GM18502 (cell line): Measurements from ENCODE around the gene RABIF.

ENCODE experiments used
- ATAC-seq: cut with Tn5 transposase; IDR thresholded peaks from one replicate; pipeline ENCODE4 v1.9.1; 2021; ENCODE audit warnings: mild to moderate bottlenecking; ENCODE audit not compliant: unreplicated experiment, poor library complexity

Gene RABIF

GRCh38 chr1:202879128-202879527, 9.8 kb downstream of the RABIF start:
- no peak for ATAC-seq

DNA sequence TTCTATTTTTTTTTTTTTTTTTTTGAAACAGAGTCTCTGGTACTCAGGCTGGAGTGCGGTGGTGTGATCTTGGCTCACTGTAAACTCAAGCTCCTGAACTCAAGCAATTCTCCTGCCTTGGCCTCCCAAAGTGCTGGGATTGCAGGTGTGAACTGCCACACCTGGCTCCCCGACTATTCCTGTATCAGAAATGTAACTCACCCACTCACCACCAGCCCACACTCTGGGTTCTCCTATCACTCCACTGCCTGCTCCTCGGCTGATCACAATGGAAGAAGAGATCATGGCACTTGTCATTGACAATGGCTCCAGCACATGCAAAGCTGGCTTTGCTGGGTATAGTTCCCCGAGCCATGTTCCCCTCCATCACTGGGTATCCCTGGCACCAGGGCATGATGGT, 15.9 kb downstream of the RABIF start:
- no peak for ATAC-seq

GRCh38 chr1:202871367-202871766, 17.6 kb downstream of the RABIF start:
- no peak for ATAC-seq

GRCh38 chr1:202862679-202863560, 26.0 kb downstream of the RABIF start:
- no peak for ATAC-seq

DNA sequence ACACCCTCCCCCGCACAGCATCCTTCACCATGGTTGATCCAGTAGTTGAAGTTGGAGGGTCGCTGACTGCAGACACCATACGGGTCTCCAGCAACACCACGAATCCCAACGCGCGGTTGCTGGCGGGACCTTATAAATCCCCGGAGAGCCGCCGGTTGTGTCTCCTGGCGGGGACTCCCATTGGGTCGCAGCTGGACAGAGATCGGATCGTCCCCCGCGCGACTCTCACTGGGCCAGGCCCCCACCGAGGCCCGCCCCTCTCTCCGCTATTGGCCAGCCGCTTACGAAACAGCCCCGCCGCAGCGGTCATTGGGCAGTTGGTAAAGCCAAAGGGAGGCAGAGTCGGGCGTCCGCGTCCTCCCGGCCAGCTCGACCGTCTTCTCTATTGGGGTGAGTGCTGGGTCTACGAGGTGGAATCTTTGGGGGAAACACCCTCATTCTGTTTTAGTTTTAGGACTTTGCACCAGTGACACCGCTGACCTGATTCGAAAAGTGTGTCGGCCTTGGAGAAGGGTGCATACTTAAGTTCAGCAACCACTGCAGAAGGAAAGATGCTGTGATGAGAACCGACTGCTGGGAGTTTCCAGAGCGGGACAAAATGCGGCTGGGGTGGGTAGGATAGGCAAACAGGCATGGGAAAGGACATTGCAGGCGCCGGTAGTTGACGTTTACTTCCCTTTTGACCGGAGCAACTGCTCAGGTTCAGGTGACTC, 27.4 kb downstream of the RABIF start:
- peak; percentile 84 for ATAC-seq

DNA sequence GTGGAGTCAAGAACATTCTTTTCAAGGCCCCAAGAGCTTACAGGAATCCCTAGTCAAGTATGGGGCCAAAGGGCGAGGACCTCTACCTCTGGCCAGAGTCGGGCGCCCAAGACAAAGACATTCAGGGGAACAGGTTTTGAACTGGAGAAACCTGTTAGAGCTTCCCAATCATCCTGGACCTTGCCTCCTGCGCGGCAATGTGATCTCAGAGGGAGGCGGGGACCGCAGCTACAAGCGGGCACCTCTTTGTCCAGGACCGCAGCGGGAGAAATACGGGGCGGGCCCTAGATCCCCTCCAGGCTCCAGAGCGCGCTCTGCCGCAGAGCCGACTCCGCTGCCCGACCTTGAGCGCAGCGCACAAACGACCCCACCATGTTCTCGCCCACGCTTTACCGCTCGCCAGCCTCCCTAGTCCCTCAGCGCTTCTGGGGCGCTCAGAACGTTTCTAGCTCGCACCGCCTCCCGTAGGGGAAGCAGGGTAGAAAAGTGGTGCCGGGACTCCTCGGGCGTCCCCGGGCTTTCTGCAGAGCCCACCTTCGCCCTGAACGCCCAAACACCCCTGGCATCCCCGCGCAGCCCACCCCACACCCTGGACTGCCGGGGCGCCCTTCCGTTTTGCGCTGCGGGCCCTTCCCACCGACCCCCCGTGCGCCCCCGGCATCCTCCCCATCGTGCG, 28.1 kb downstream of the RABIF start:
- ATAC-seq: peak; percentile 35

DNA sequence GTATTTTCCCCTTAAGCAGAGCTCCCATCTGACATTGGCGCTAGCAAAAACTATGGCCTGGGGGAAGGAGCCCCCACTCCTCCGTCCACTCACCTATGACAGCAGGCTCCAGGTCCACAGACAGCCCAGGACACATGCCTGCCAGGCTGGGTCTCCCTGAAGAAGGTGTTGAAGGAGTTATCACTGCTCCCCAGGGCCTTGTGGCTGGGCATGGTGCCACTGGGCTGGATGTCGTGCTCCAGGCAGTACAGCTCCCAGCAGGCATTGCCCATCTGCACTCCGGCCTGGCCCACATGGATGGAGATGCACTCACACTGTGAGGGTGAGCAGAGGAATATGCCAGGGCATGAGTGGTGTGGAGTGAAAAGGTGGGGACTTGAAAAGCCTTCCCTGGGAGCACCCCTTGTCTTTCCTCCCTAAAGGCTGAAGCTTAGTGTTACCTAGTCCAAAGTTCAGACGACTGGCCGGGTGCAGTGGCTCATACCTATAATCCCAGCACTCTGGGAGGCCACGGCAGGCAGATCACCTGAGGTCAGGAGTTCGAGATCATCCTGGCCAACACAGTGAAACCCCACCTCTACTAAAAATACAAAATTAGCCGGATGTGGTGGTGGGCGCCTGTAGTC, 30.0 kb downstream of the RABIF start:
- ATAC-seq: no peak

DNA sequence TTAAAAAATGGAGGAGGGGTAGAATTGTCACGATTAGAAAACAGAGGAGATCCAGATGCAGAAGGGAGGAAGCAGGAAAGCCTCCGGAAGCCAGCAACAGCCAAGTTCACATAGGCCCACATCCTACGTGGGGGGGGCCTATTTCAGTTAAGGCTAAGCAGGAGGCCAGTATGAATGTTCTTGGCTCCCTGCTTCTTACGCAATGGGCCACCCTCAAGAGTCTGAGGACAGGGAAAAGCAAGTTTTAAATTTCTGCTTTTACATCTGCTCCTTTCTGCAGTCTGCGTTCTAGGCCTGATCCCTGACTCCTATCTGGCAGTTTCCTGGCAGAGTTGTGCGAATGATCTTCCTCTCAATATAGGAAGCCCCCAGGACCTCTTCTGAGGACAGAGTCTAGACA, 30.6 kb downstream of the RABIF start:
- ATAC-seq: no peak

DNA sequence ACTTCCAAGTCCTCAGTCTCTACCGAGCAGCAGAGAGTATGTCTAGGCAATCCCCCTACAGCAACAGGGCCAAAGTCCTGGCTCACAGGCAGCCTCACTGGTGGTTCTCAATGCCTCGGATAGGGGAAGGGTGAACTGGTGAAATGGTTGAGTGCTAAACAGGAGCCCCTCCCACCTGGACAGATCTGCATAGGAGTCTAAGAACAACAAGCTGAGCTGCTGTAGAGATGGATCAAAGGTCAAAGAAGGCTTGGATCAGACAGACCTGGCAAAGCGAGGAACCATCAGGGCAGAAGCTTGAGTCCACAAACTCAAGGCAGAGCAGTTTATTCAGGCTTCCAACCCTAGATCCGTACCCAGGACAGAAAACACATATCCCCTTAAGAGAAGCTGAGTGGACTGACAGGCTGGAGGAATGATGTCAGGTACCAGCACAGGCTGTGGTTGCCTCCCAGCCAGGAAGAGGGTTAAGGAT, 31.8 kb downstream of the RABIF start:
- no peak for ATAC-seq

DNA sequence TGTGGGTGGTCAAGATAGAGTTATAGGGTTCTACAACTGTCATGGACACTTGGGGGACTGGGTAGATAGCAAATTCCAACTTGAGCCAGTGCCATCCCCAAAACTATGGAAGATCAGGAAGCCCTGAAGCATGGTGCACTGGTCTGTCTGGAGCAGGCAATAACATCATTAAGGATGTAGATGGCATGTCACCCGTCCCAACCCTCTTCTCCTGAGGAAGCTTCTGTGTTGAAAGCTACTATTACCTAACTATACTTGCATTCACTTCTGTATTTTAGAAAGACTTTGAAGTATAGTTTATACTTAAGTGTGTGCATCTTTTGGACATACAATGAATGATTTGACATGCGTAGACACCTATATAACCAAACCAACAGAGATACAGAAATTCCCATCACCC, 32.9 kb downstream of the RABIF start:
- ATAC-seq: no peak

GRCh38 chr1:202854787-202855186, 34.2 kb downstream of the RABIF start:
- ATAC-seq: no peak

- no peak for ATAC-seq
Measured at GRCh38 chr1:202852163-202852904, 36.6 kb downstream of the RABIF start.

- ATAC-seq: no peak
Measured at GRCh38 chr1:202850593-202851362, 38.2 kb downstream of the RABIF start.

DNA sequence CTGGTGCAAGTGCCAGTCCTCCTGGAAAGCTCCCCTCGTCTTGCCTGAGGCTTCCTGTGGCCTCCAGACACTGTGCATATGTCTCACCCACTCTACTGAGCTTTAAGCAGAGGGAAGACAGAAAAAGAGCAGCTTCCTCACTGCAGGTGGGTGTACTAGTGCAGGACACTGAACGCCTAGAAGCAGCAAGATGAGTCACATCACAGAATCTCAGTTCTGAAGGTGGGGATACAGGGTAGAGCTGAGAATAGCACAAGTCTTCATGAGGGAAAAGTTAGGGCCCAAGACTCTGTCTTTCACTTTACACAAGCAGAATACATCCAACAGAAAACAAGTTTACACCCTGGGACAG, 40.8 kb downstream of the RABIF start:
- ATAC-seq: peak; percentile 80

DNA sequence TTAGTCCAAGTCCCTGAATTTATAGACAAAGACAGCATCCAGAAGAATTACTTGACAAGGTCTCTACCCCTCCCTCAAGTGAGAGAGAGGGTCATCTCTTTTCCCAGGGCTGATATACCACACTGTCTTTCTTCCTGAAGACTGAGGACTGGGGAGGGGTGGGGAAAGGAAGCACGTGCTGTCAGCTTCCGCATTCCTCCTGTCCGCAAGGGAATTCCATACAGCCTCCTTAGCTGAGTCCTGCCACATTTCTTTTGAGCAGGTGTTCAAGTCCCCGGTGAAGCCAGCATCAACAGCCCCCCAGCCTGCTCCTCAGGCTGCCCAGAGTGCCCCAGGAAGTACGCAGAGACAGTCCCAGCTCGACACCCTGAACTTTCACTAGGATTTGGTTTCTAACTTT, 44.0 kb downstream of the RABIF start:
- ATAC-seq: no peak

DNA sequence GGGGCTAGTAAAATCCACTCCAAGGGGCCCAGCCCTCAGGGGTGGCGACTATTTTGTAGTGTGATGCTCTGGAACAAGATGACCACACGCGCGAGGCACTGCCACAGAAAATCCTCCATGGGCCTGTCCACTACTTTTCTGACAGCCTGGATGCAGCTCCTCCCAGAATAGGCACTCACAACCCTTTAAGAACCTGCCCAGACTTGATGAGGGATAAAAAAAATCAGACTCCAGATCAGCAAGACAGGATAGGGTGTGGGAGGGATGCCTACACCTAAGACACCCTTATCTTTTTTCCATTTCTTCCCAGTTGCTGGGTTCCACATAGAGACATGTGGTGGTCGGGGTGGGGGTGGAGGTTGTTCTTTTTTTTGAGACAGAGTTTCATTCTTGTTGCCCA, 44.7 kb downstream of the RABIF start:
- ATAC-seq: no peak

GRCh38 chr1:202843081-202843480, 45.9 kb downstream of the RABIF start:
- ATAC-seq: no peak

DNA sequence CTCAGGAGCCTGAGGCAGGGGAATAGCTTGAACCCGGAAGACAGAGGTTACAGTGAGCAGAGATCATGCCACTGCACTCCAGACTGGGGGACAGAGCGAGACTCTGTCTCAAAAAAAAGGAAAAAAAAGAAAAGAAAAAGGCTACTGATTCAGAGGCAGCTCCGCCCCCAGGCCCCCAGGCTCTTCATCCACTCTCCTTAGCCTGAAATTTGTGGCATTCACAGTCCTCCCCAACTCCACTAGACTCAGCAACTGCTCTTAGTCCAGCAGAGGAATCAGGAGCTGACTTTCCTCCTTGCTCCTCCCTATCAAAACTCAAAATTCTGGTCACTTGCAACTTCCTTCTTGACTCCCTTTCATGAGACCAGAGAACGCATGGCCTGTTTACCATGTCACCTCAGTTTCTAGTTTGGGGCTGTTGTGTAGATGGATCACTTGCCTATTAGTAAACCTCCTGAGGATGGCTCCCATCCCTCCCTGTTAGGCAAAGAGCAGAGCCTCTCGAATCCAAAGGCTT, 51.1 kb downstream of the RABIF start:
- ATAC-seq: no peak
